HepG2 (cell line): ENCODE measurements around the gene KLK14. TPM values are rescaled to one million over a fixed set of nuclear protein-coding genes. Genes with fewer than 3 reads are reported as not detected.

Experiments
- ATAC-seq: fragments of 200-7000 bp; cut with Tn5 transposase; 3 replicates; pipeline ENCODE4 v1.9.1; 2020; ENCODE audit warnings: mild to moderate bottlenecking, moderate library complexity
- BruUV-seq: library from RNA; stranded (reverse); fragments of 400-500 nt; replicated peaks from 2 replicates; lab custom pipeline; 2021; lab: Mats Ljungman, UMichigan
- CTCF ChIA-PET: fragments of 300-600 bp; formaldehyde crosslinking; extraction: SDS; loops from one replicate; lab custom pipeline; 2021; ENCODE audit warnings: low total read pairs, inconsistent platforms, low intra/inter-chr PET ratio; lab: Yijun Ruan, JAX
- POLR2A ChIA-PET: fragments of 350-600 bp; sonication (Branson Sonifier 250); formaldehyde crosslinking; loops from one replicate; lab custom pipeline; 2020; ENCODE audit warnings: antibody characterized with exemption, inconsistent platforms; lab: Yijun Ruan, JAX
- DNase-seq: peaks from one replicate; pipeline ENCODE4 v3.0.0-alpha.2; 2015; ENCODE audit warnings: low spot score
- FAIRE-seq: peaks from 3 replicates; lab custom pipeline; 2011; peaks lifted over from hg19 to GRCh38; lab: Jason Lieb, UNC
- H2AFZ ChIP-seq: one replicate; pipeline ENCODE4 v1.6.1; 2011; ENCODE audit warnings: low read length, inconsistent platforms
- H3K27ac ChIP-seq: fragments of 300-600 bp; 3 replicates; pipeline ENCODE4 v1.8.0; 2011; ENCODE audit warnings: mixed run types, mild to moderate bottlenecking, mixed read lengths, low read length, inconsistent platforms; ENCODE audit not compliant: insufficient read depth; ENCODE audit errors: extremely low read length
- H3K27me3 ChIP-seq, 2 experiments: fragments of 200-600 bp in 1 of 2; 2 replicates in 1 of 2; 3 replicates in 1 of 2; pipeline versions ENCODE4 v1.6.0 to v1.8.0; 2011; ENCODE audit warnings: low read length in 2 of 2, mild to moderate bottlenecking in 2 of 2, moderate library complexity in 2 of 2, inconsistent platforms in 1 of 2; ENCODE audit not compliant: insufficient read depth in 2 of 2, control insufficient read depth in 1 of 2
- H3K36me3 ChIP-seq, 2 experiments: fragments of 200-600 bp in 1 of 2; replicated peaks in 1 of 2; 2 replicates in 1 of 2; 3 replicates in 1 of 2; pipeline versions ENCODE4 v1.5.1 to v1.8.0; 2011; ENCODE audit warnings: low read length in 2 of 2, inconsistent platforms in 1 of 2; ENCODE audit not compliant: insufficient read depth in 2 of 2, control insufficient read depth in 1 of 2
- H3K4me1 ChIP-seq: 2 replicates; pipeline ENCODE4 v1.5.1; 2012; ENCODE audit warnings: low read length, inconsistent platforms; ENCODE audit not compliant: insufficient read depth
- H3K4me2 ChIP-seq: 2 replicates; pipeline ENCODE4 v1.6.0; 2011; ENCODE audit warnings: low read depth, low read length, inconsistent platforms
- H3K4me3 ChIP-seq, 3 experiments: fragments of 200-600 bp in 1 of 3; sonication (generic), shearing (Covaris generic) in 1 of 3; replicated peaks in 1 of 3; 2 replicates each; pipeline ENCODE4 v1.5.1; 2011 to 2016; ENCODE audit warnings: low read length in 3 of 3, inconsistent platforms in 2 of 3, low read depth in 2 of 3, mild to moderate bottlenecking in 2 of 3, control low read depth in 1 of 3, mixed read lengths in 1 of 3; ENCODE audit not compliant: insufficient read depth in 1 of 3
- H3K79me2 ChIP-seq: one replicate; pipeline ENCODE4 v1.6.1; 2011; ENCODE audit warnings: low read length, inconsistent platforms; ENCODE audit not compliant: insufficient read depth
- H3K9ac ChIP-seq: 2 replicates; pipeline ENCODE4 v1.6.0; 2011; ENCODE audit warnings: mild to moderate bottlenecking, low read depth, low read length, inconsistent platforms; ENCODE audit not compliant: insufficient read depth
- H3K9me3 ChIP-seq: 2 replicates; pipeline ENCODE4 v1.5.1; 2012; ENCODE audit warnings: mild to moderate bottlenecking, low read length
- H4K20me1 ChIP-seq: 2 replicates; pipeline ENCODE4 v1.6.0; 2011; ENCODE audit warnings: inconsistent platforms, mild to moderate bottlenecking, low read length, moderate library complexity; ENCODE audit not compliant: insufficient read depth
- FOXO1 ChIP-seq: sonication (generic); formaldehyde crosslinking; IDR thresholded peaks from 2 replicates; pipeline ENCODE4 v1.4.0; 2020; ENCODE audit warnings: missing genetic modification reagents
- GATAD1 ChIP-seq: IDR thresholded peaks from 2 replicates; pipeline ENCODE4 v1.6.1; 2016; ENCODE audit warnings: missing genetic modification reagents, missing compliant biosample characterization
- MEIS1 ChIP-seq: sonication (generic); formaldehyde crosslinking; IDR thresholded peaks from 2 replicates; pipeline ENCODE4 v1.9.0; 2021; ENCODE audit warnings: mild to moderate bottlenecking, missing genetic modification reagents, moderate library complexity, borderline replicate concordance
- NPAS2 ChIP-seq: sonication (generic); formaldehyde crosslinking; IDR thresholded peaks from 2 replicates; pipeline ENCODE4 v1.8.0; 2022; ENCODE audit warnings: mild to moderate bottlenecking, missing genetic modification reagents, borderline replicate concordance
- SP2 ChIP-seq: sonication (generic); formaldehyde crosslinking; IDR thresholded peaks from 2 replicates; pipeline ENCODE4 v1.5.1; 2020; ENCODE audit warnings: mild to moderate bottlenecking, missing genetic modification reagents
- ZNF282 ChIP-seq: fragments of 450-650 bp; IDR thresholded peaks from 2 replicates; pipeline ENCODE4 v1.6.1; 2018; ENCODE audit not compliant: partially characterized antibody
- ZNF350 ChIP-seq: sonication (generic); formaldehyde crosslinking; IDR thresholded peaks from 2 replicates; pipeline ENCODE4 v1.4.0; 2020; ENCODE audit warnings: mild to moderate bottlenecking, low read depth, missing genetic modification reagents, borderline replicate concordance
- WGBS: methylation state at CpG from one replicate; pipeline ENCODE4 v1.1.6; 2017; ENCODE audit warnings: low lambda C conversion rate; 5-methylcytosine and 5-hydroxymethylcytosine counted together
- in situ Hi-C: cut with HindIII; loops from 2 replicates; pipeline ENCODE4 v1.10.0; 2017; ENCODE audit warnings: low pct_unique_long_range_greater_than_20kb; ENCODE audit not compliant: extremely low pct_ligation_motif_present
- intact Hi-C: fragments of 100-400 bp; cut with micrococcal nuclease; formaldehyde crosslinking; loops from one replicate; pipeline ENCODE4 v1.10.0; 2022; ENCODE audit not compliant: unreplicated experiment
- polyA plus RNA-seq, 8 experiments: library from polyadenylated mRNA; depleted of rRNA in 3 of 8; stranded (reverse) in 7 of 8; unstranded in 1 of 8; fragments of >200 nt; fragmentation: Illumina TruSeq in 4 of 8; extraction: Trizol in 4 of 8; gene quantifications; 2 replicates each; pipeline versions ENCODE4 v1.2.1 to v1.2.3, GENCODE V29; 2011 to 2016; ENCODE audit warnings: low read depth in 4 of 8, missing spikeins in 1 of 8, mixed read lengths in 1 of 8; ENCODE audit not compliant: insufficient read depth in 1 of 8
- total RNA-seq, 5 experiments: library from RNA; depleted of rRNA; stranded (reverse); fragments of >200 nt; fragmentation: Illumina TruSeq; extraction: Trizol; gene quantifications; 2 replicates each; pipeline ENCODE4 v1.2.3, GENCODE V29; 2016; ENCODE audit warnings: low read depth in 1 of 5
- TF ChIP-seq, protein P1 (sequence below): sonication (generic); formaldehyde crosslinking; IDR thresholded peaks from 2 replicates; pipeline ENCODE4 v1.8.0; 2022; ENCODE audit warnings: missing genetic modification reagents, low read depth, mild to moderate bottlenecking, borderline replicate concordance
- TF ChIP-seq, protein P2 (sequence below), 2 experiments: sonication (generic) in 1 of 2; formaldehyde crosslinking in 1 of 2; IDR thresholded peaks; 2 replicates each; pipeline versions ENCODE4 v1.6.1 to v1.9.0; 2014 to 2022; ENCODE audit warnings: antibody characterized with exemption in 1 of 2, borderline replicate concordance in 1 of 2, inconsistent platforms in 1 of 2, low read depth in 1 of 2, missing genetic modification reagents in 1 of 2

Gene KLK14
- total and polyA plus RNA-seq, 2 of the 13 experiments (the other 11 are each of a cell fraction or from before 2014, with no cell fraction given): not detected

- no peaks in the 10 kb centered on the region for H3K36me3 ChIP-seq
- 22% methylated on average over 24 of the region's 25 CpGs for WGBS
- no peak overlapping the region for H3K4me3 ChIP-seq
- no peak for DNase-seq
- H3K27ac ChIP-seq: no peak overlapping the region
- H3K9ac ChIP-seq: no peak overlapping the region
- ChIA-PET CTCF (no interaction called here), POLR2A (no interaction called here)
- FAIRE-seq: no peak
- H3K4me1 ChIP-seq: no peaks in the 10 kb centered on the region
- in situ Hi-C loops (no loop called here), intact Hi-C loops (no loop called here)
- H2AFZ ChIP-seq: no peak overlapping the region
- TF ChIP-seq NPAS2 (CRISPR knock-in tag) (no peak), GATAD1 (no peak), FOXO1 (CRISPR knock-in tag) (no peak), SP2 (CRISPR knock-in tag) (no peak), MEIS1 (CRISPR knock-in tag) (no peak)
- TF ChIP-seq, protein P1, sequence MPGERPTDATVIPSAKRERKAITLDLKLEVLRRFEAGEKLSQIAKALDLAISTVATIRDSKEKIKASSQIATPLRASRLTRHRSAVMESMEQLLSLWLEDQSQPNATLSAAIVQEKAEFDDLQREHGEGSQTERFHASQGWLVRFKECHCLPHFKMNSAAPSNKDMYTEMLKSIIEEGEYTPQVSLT: no peak
- H3K79me2 ChIP-seq: no peaks in the 10 kb centered on the region
- no peaks in the 10 kb centered on the region for H3K9me3 ChIP-seq
- no peak; the same call in 2 of the 3 replicates for ATAC-seq
- no peaks in the 10 kb centered on the region for H4K20me1 ChIP-seq
- no TSS peak for BruUV-seq
- H3K27me3 ChIP-seq: peaks cover 0 to 3% of the 10 kb centered on the region in 2 experiments; a peak in 2 of 5 replicates
- no peak overlapping the region for H3K4me2 ChIP-seq
These were observed 17.3 kb downstream of the KLK14 start for GRCh38 chr19:51065221-51065960.

- FAIRE-seq: no peak
- ChIA-PET CTCF (no interaction called here), POLR2A (no interaction called here)
- no peak within 1 kb of the TSS for H3K4me2 ChIP-seq
- H3K4me3 ChIP-seq: no peak within 1 kb of the TSS
- H3K79me2 ChIP-seq: no peaks in the 10 kb centered on the region
- no peak for ATAC-seq
- H3K36me3 ChIP-seq: no peaks in the 10 kb centered on the region
- H3K4me1 ChIP-seq: no peaks in the 10 kb centered on the region
- no TSS peak for BruUV-seq
- no peak within 1 kb of the TSS for H3K27ac ChIP-seq
- no peaks in the 10 kb centered on the region for H4K20me1 ChIP-seq
- H3K9ac ChIP-seq: no peak within 1 kb of the TSS
- no peaks in the 10 kb centered on the region for H3K9me3 ChIP-seq
- peaks cover 0 to 3% of the 10 kb centered on the region in 2 experiments; a peak in 2 of 5 replicates for H3K27me3 ChIP-seq
- in situ Hi-C loops (no loop called here), intact Hi-C loops (no loop called here)
- H2AFZ ChIP-seq: no peak within 1 kb of the TSS
- DNase-seq: no peak
- WGBS: 31% methylated on average over 24 of the region's 38 CpGs
- no peak for TF ChIP-seq ZNF282
- TF ChIP-seq, protein P2, sequence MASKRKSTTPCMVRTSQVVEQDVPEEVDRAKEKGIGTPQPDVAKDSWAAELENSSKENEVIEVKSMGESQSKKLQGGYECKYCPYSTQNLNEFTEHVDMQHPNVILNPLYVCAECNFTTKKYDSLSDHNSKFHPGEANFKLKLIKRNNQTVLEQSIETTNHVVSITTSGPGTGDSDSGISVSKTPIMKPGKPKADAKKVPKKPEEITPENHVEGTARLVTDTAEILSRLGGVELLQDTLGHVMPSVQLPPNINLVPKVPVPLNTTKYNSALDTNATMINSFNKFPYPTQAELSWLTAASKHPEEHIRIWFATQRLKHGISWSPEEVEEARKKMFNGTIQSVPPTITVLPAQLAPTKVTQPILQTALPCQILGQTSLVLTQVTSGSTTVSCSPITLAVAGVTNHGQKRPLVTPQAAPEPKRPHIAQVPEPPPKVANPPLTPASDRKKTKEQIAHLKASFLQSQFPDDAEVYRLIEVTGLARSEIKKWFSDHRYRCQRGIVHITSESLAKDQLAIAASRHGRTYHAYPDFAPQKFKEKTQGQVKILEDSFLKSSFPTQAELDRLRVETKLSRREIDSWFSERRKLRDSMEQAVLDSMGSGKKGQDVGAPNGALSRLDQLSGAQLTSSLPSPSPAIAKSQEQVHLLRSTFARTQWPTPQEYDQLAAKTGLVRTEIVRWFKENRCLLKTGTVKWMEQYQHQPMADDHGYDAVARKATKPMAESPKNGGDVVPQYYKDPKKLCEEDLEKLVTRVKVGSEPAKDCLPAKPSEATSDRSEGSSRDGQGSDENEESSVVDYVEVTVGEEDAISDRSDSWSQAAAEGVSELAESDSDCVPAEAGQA (IDR thresholded peaks at IDR 0.05; ENCODE audit: low read depth): no peak
- TF ChIP-seq, protein P2 (CRISPR knock-in tag; IDR thresholded peaks at IDR 0.05; ENCODE audit: borderline replicate concordance): no peak
- TF ChIP-seq ZNF350 (CRISPR knock-in tag): no peak
These were observed 18.0 kb downstream of the KLK14 start, which contains the start of gene KLK13 for GRCh38 chr19:51064534-51065220. Gene KLK13, minus strand, starts transcription at chr19:51065092. Its CDS starts 25 bp downstream, at chr19:51065067.
